ENCODE results near the gene MCF2L.

DNA sequence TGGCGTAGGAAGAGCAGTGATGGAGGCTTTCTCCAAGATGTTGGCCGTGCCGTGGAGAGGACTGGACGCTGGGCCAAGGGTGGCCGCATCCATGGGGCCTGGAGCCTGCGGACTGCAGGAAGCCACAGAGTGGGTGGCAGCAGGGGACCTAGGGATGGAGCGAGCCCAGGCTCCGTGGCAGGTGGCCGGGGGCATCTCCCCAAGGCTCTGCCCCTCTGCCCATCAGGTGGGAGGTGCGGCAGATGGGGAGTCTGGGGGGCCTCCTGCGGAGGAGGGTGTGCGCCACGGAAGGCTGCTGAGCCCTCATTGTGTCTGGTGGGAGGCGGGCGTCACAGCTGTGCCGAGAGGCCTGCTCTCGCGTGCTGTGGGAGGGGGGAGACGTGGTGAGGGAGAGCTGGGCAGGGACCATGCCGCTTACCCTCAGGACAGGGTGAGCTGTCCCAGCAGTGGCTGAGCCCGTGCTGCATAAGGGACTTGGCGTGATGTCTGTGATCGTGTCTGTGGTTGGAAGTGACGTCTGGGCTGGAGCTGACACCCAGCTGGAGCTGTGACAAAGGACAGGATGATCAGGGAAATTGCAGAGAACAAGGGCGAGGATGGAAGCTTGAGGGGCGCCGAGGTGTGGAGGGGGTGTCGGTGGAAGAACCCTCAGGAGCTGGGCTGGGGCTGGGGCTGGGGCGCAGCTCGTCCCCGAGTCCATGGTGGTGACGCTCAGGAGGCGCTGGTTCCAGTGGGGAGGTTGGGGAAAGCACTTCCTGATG, 13.4 kb downstream of the MCF2L start:
- TF ChIP-seq CTCF (IDR thresholded peaks at IDR 0.05) (no peak), POLR2A (IDR thresholded peaks at IDR 0.05) (no peak)

Data from body of pancreas (tissue), 4 donors.